K562 (cell line): ENCODE results near the gene NT5DC4. TPM values are rescaled to one million over a fixed set of nuclear protein-coding genes. Genes with fewer than 3 reads are reported as not detected.

Experiments
- ATAC-seq: fragments of 200-7000 bp; cut with Tn5 transposase; 3 replicates; pipeline ENCODE4 v1.9.1; 2020; ENCODE audit warnings: moderate library complexity
- BruUV-seq: library from RNA; stranded (reverse); fragments of 400-500 nt; replicated peaks from 2 replicates; lab custom pipeline; 2021; lab: Mats Ljungman, UMichigan
- CTCF ChIA-PET: fragments of 300-600 bp; formaldehyde crosslinking; extraction: SDS; loops from one replicate; lab custom pipeline; 2021; ENCODE audit warnings: low intra/inter-chr PET ratio; lab: Yijun Ruan, JAX
- POLR2A ChIA-PET: fragments of 300-600, 350-650 bp; sonication (Branson Sonifier 250); formaldehyde crosslinking; extraction: SDS; loops from one replicate; lab custom pipeline; 2021; ENCODE audit warnings: antibody characterized with exemption, inconsistent platforms; lab: Yijun Ruan, JAX
- DNase-seq, 4 experiments: peaks; one replicate each; pipeline versions ENCODE4 v3.0.0 to v3.0.0-alpha.2; 2011 to 2018; ENCODE audit warnings: low spot score in 3 of 4, mixed read lengths in 3 of 4; ENCODE audit errors: extremely low read depth in 1 of 4
- FAIRE-seq: peaks from 2 replicates; lab custom pipeline; 2011; peaks lifted over from hg19 to GRCh38; lab: Jason Lieb, UNC
- H2AFZ ChIP-seq: 2 replicates; pipeline ENCODE4 v1.6.0; 2011; ENCODE audit warnings: low read depth, low read length, control low read depth, inconsistent platforms
- H3K27ac ChIP-seq: fragments of 200-600 bp; 3 replicates; pipeline ENCODE4 v1.8.0; 2011; ENCODE audit warnings: low read depth, mild to moderate bottlenecking, control low read depth, inconsistent platforms, low read length, moderate library complexity, mixed read lengths; ENCODE audit errors: extremely low read depth
- H3K27me3 ChIP-seq, 2 experiments: fragments of 300-600 bp in 1 of 2; 2 replicates in 1 of 2; 3 replicates in 1 of 2; pipeline versions ENCODE4 v1.6.0 to v1.8.0; 2011; ENCODE audit warnings: inconsistent platforms in 2 of 2, low read length in 2 of 2, mild to moderate bottlenecking in 1 of 2, mixed read lengths in 1 of 2, moderate library complexity in 1 of 2; ENCODE audit not compliant: control insufficient read depth in 2 of 2, insufficient read depth in 2 of 2
- H3K36me3 ChIP-seq: fragments of 300-600 bp; 3 replicates; pipeline ENCODE4 v1.8.0; 2011; ENCODE audit warnings: mild to moderate bottlenecking, low read length, inconsistent platforms; ENCODE audit not compliant: control insufficient read depth, insufficient read depth
- H3K4me1 ChIP-seq, 2 experiments: fragments of 200-600 bp in 1 of 2; replicated peaks in 1 of 2; 2 replicates in 1 of 2; 3 replicates in 1 of 2; pipeline versions ENCODE4 v1.5.1 to v1.8.0; 2011; ENCODE audit warnings: inconsistent platforms in 2 of 2, low read length in 2 of 2, mild to moderate bottlenecking in 1 of 2, mixed read lengths in 1 of 2, moderate library complexity in 1 of 2; ENCODE audit not compliant: control insufficient read depth in 2 of 2, insufficient read depth in 2 of 2
- H3K4me2 ChIP-seq: 2 replicates; pipeline ENCODE4 v1.6.1; 2011; ENCODE audit warnings: low read length, control low read depth, inconsistent platforms, mixed read lengths; ENCODE audit not compliant: insufficient read depth
- H3K4me3 ChIP-seq: fragments of 200-600 bp; sonication (generic), shearing (Covaris generic); 2 replicates; pipeline ENCODE4 v1.5.1; 2016; ENCODE audit warnings: control low read depth, inconsistent platforms
- H3K79me2 ChIP-seq: fragments of 200-600 bp; 3 replicates; pipeline ENCODE4 v1.8.0; 2011; ENCODE audit warnings: low read length, inconsistent platforms; ENCODE audit not compliant: control insufficient read depth, insufficient read depth
- H3K9ac ChIP-seq, 2 experiments: 2 replicates each; pipeline versions ENCODE4 v1.6.0 to v1.6.1; 2011; ENCODE audit warnings: low read depth in 2 of 2, low read length in 2 of 2, control low read depth in 1 of 2, inconsistent platforms in 1 of 2, mild to moderate bottlenecking in 1 of 2, mixed read lengths in 1 of 2; ENCODE audit not compliant: insufficient read depth in 1 of 2
- H3K9me1 ChIP-seq: one replicate; pipeline ENCODE4 v1.6.0; 2011; ENCODE audit warnings: inconsistent platforms, mild to moderate bottlenecking, low read length, moderate library complexity; ENCODE audit not compliant: control insufficient read depth, insufficient read depth
- H3K9me3 ChIP-seq: replicated peaks from 2 replicates; pipeline ENCODE4 v1.5.1; 2011; ENCODE audit warnings: low read depth, low read length, inconsistent platforms; ENCODE audit not compliant: control insufficient read depth, insufficient read depth
- H4K20me1 ChIP-seq: replicated peaks from 2 replicates; pipeline ENCODE4 v1.6.1; 2011; ENCODE audit warnings: low read length, inconsistent platforms, mixed read lengths; ENCODE audit not compliant: control insufficient read depth, insufficient read depth
- SMARCC2 ChIP-seq: fragments of 450-650 bp; IDR thresholded peaks from 2 replicates; pipeline ENCODE4 v1.6.1; 2017; ENCODE audit warnings: antibody characterized with exemption, moderate library complexity, mild to moderate bottlenecking, low read depth
- WGBS: fragments of 100-300 bp; shearing (Covaris generic); methylation state at CpG from one replicate; pipeline ENCODE4 v1.1.6; 2016; ENCODE audit warnings: low coverage, mixed read lengths; ENCODE audit not compliant: insufficient coverage; ENCODE audit errors: missing lambda C conversion rate; 5-methylcytosine and 5-hydroxymethylcytosine counted together
- in situ Hi-C: fragments of 300-500 bp; cut with MboI; formaldehyde crosslinking; loops from 4 replicates; pipeline ENCODE4 v1.15.0; 2018; ENCODE audit warnings: inconsistent platforms, mixed read lengths
- intact Hi-C: fragments of 100-400 bp; cut with micrococcal nuclease; formaldehyde crosslinking; loops from 2 replicates; pipeline ENCODE4 v1.14.2; 2022
- polyA plus RNA-seq, 8 experiments: library from polyadenylated mRNA; depleted of rRNA in 4 of 8; stranded (reverse) in 5 of 8; unstranded in 3 of 8; fragments of >200 nt; fragmentation: Nextera tagmentation in 2 of 8; fragmentation: Illumina TruSeq in 1 of 8; extraction: Ambion mirVana in 2 of 8; extraction: Trizol in 1 of 8; gene quantifications; 2 replicates each; pipeline versions ENCODE4 v1.2.1 to v1.2.3, GENCODE V29; 2011 to 2014; ENCODE audit warnings: inconsistent platforms in 1 of 8, missing spikeins in 1 of 8
- total RNA-seq, 7 experiments: library from RNA; depleted of rRNA in 6 of 7; stranded (reverse); fragments of >200 nt in 6 of 7; fragmentation: Illumina TruSeq in 2 of 7; extraction: Trizol in 2 of 7; gene quantifications; 2 replicates each; pipeline versions ENCODE4 v1.2.1 to v1.2.3, GENCODE V29; 2011 to 2021; ENCODE audit warnings: low replicate concordance in 1 of 7
- TF ChIP-seq, protein P1 (sequence below): sonication (generic); formaldehyde crosslinking; IDR thresholded peaks from 2 replicates; pipeline ENCODE4 v1.8.1; 2023; ENCODE audit warnings: mild to moderate bottlenecking, missing genetic modification reagents
- TF ChIP-seq, protein P2 (sequence below): fragments of 450-650 bp; IDR thresholded peaks from 2 replicates; pipeline ENCODE4 v1.6.1; 2016

Gene NT5DC4
- total and polyA plus RNA-seq, 9 of the 15 experiments (the other 6 are each of a cell fraction or from before 2014, with no cell fraction given) = 0.44 to 6.9 (median 2.5) TPM

DNA sequence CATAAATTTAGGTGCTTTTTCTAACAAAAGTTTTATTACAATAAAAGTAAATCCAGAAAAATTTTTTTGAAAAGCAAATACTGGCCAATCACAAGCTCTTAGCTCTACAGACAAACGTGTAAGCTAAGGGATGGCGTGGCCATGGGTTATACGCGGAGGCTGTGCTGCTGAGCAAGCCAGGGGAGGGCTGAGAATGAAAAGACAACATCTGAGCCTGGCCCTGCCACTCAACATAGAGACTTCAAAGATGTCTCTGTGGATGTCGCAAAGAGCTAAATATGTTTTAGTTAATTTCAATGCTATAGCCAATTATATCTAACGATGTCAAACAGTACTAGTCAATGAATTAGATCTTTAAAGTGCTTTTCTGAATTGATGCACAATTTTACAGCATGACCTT is 33.3 kb upstream of the NT5DC4 start:
- no peaks in the 10 kb centered on the region for H3K36me3 ChIP-seq
- DNase-seq (no peak), FAIRE-seq (no peak), ATAC-seq (no peak)
- H3K79me2 ChIP-seq = no peaks in the 10 kb centered on the region
- intact Hi-C loops = no loop called here
- POLR2A ChIA-PET = interaction anchor here (1.3 to 3.5 kb wide), 2 partner anchors 13 to 23 kb away, joined by 5 to 14 read pairs; no protein-coding TSS in a partner anchor
- peaks cover 55 to 75% of the 10 kb centered on the region in 2 experiments for H3K4me1 ChIP-seq
- H2AFZ ChIP-seq = peak overlapping the region; percentile 97
- no peak for TF ChIP-seq SMARCC2
- TF ChIP-seq, protein P1, sequence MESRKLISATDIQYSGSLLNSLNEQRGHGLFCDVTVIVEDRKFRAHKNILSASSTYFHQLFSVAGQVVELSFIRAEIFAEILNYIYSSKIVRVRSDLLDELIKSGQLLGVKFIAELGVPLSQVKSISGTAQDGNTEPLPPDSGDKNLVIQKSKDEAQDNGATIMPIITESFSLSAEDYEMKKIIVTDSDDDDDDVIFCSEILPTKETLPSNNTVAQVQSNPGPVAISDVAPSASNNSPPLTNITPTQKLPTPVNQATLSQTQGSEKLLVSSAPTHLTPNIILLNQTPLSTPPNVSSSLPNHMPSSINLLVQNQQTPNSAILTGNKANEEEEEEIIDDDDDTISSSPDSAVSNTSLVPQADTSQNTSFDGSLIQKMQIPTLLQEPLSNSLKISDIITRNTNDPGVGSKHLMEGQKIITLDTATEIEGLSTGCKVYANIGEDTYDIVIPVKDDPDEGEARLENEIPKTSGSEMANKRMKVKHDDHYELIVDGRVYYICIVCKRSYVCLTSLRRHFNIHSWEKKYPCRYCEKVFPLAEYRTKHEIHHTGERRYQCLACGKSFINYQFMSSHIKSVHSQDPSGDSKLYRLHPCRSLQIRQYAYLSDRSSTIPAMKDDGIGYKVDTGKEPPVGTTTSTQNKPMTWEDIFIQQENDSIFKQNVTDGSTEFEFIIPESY (CRISPR knock-in tag) = peak; percentile 28; the same call in 1 of the 2 replicates
- TF ChIP-seq, protein P2, sequence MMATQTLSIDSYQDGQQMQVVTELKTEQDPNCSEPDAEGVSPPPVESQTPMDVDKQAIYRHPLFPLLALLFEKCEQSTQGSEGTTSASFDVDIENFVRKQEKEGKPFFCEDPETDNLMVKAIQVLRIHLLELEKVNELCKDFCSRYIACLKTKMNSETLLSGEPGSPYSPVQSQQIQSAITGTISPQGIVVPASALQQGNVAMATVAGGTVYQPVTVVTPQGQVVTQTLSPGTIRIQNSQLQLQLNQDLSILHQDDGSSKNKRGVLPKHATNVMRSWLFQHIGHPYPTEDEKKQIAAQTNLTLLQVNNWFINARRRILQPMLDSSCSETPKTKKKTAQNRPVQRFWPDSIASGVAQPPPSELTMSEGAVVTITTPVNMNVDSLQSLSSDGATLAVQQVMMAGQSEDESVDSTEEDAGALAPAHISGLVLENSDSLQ = peak; percentile 64
- BruUV-seq = no TSS peak
- in situ Hi-C loops = no loop called here
- CTCF ChIA-PET = no interaction called here
- no peaks in the 10 kb centered on the region for H4K20me1 ChIP-seq
- peak overlapping the region in 1 of 2 experiments; percentile 24; a peak in 1 of 4 replicates for H3K9ac ChIP-seq
- H3K27me3 ChIP-seq = no peaks in the 10 kb centered on the region
- no peaks in the 10 kb centered on the region for H3K9me3 ChIP-seq
- H3K4me3 ChIP-seq = no peak overlapping the region
- 69% methylated on average over 6 of the region's 6 CpGs for WGBS
- no peak overlapping the region for H3K27ac ChIP-seq
- H3K9me1 ChIP-seq = no peaks in the 10 kb centered on the region
- H3K4me2 ChIP-seq = no peak overlapping the region; the same call in 1 of the 2 replicates
